Small intestine (tissue), 7 donors: ENCODE results near the gene CD59. TPM values are rescaled to one million over a fixed set of nuclear protein-coding genes. Genes with fewer than 3 reads are reported as not detected.

ENCODE experiments used
- DNase-seq, 2 donors: peaks; one replicate each; pipeline versions ENCODE4 v3.0.0 to v3.0.0-alpha.2; 2013
- FAIRE-seq: peaks from 2 replicates; lab custom pipeline; 2012; peaks lifted over from hg19 to GRCh38; lab: Jason Lieb, UNC
- H3K27ac ChIP-seq, 3 donors: one replicate each; pipeline ENCODE4 v1.5.1; 2013; ENCODE audit warnings: low read length in 2 of 3, mild to moderate bottlenecking in 2 of 3, control low read depth in 1 of 3, inconsistent platforms in 1 of 3, low read depth in 1 of 3, moderate library complexity in 1 of 3
- H3K27me3 ChIP-seq, 3 donors: one replicate each; pipeline ENCODE4 v1.6.1; 2013; ENCODE audit warnings: low read length in 3 of 3, inconsistent platforms in 1 of 3; ENCODE audit not compliant: control insufficient read depth in 3 of 3, insufficient read depth in 3 of 3
- H3K36me3 ChIP-seq, 3 donors: one replicate each; pipeline ENCODE4 v1.6.1; 2013; ENCODE audit warnings: low read length in 3 of 3, inconsistent platforms in 1 of 3, low read depth in 1 of 3, mild to moderate bottlenecking in 1 of 3, moderate library complexity in 1 of 3; ENCODE audit not compliant: control insufficient read depth in 3 of 3, insufficient read depth in 2 of 3
- H3K4me1 ChIP-seq, 3 donors: one replicate each; pipeline ENCODE4 v1.6.1; 2013; ENCODE audit warnings: low read length in 2 of 3, inconsistent platforms in 1 of 3, low read depth in 1 of 3, mild to moderate bottlenecking in 1 of 3, moderate library complexity in 1 of 3; ENCODE audit not compliant: control insufficient read depth in 3 of 3, insufficient read depth in 2 of 3
- H3K4me3 ChIP-seq, 3 donors: one replicate each; pipeline ENCODE4 v1.5.1; 2013; ENCODE audit warnings: low read length in 3 of 3, control low read depth in 1 of 3, inconsistent platforms in 1 of 3, low read depth in 1 of 3, mild to moderate bottlenecking in 1 of 3, moderate library complexity in 1 of 3
- H3K9me3 ChIP-seq, 2 donors: one replicate each; pipeline ENCODE4 v1.6.1; 2013; ENCODE audit warnings: low read depth in 1 of 2, low read length in 1 of 2; ENCODE audit not compliant: control insufficient read depth in 2 of 2, insufficient read depth in 1 of 2
- WGBS, 3 donors: extraction: QIAGEN DNeasy Blood & Tissue Kit; methylation state at CpG; one replicate each; pipeline ENCODE4 v1.1.7; 2013; 5-methylcytosine and 5-hydroxymethylcytosine counted together
- polyA plus RNA-seq, 4 donors: library from polyadenylated mRNA; stranded (reverse) in 3 of 4; unstranded in 1 of 4; fragments of 200-250 nt in 3 of 4; fragments of 120-200 nt in 1 of 4; gene quantifications; one replicate each; pipeline versions ENCODE4 v1.2.1 to v1.2.3, GENCODE V29; 2013
- donor health status: healthy with polysubstance abuse.
- donor health status: control.
- donor health status: control.
- donor health status: Bipolar disorder and iron deficiency.
- donor health status: healthy.

Gene CD59
- polyA plus RNA-seq, 4 donors = 19.2 to 203 (median 97.8) TPM

GRCh38 chr11:33774736-33775466 lies 38.7 kb upstream of the CD59 start:
- WGBS, 3 donors = 3 to 5% (median 4%) methylated on average over 23 of the region's 23 CpGs
- no peak for FAIRE-seq
- DNase-seq = no peak
- Histone ChIP-seq H3K4me3 (peak overlapping the region; percentile 17 to 98 (median 96)), H3K27ac (peak overlapping the region in 2 of 3 donors; percentile 50 to 51), H3K9me3 (no peaks in the 10 kb centered on the region), H3K27me3 (peaks cover 0 to 51% (median 0%) of the 10 kb centered on the region in 3 donors), H3K4me1 (peaks cover 5 to 15% (median 12%) of the 10 kb centered on the region in 3 donors), H3K36me3 (peaks cover 0 to 3% (median 0%) of the 10 kb centered on the region in 3 donors)

- peaks cover 5 to 15% (median 12%) of the 10 kb centered on the region in 3 donors for H3K4me1 ChIP-seq
- FAIRE-seq = no peak
- 0% methylated on average over 55 to 64 of the region's 64 CpGs for WGBS, 3 donors
These were observed 37.9 kb upstream of the CD59 start, which contains the start of gene FBXO3 for GRCh38 chr11:33773987-33774735. TSS of gene FBXO3 (minus strand) at chr11:33774520. CDS start at chr11:33774497, 23 bp downstream.

GRCh38 chr11:33773404-33773986 lies 37.3 kb upstream of the CD59 start:
- Histone ChIP-seq H3K27me3 (peaks cover 0 to 37% (median 0%) of the 10 kb centered on the region in 3 donors), H3K27ac (peak overlapping the region in 2 of 3 donors; percentile 51 to 83), H3K36me3 (peaks cover 0 to 5% (median 2%) of the 10 kb centered on the region in 3 donors), H3K4me1 (peaks cover 5 to 15% (median 12%) of the 10 kb centered on the region in 3 donors), H3K9me3 (no peaks in the 10 kb centered on the region), H3K4me3 (peak overlapping the region; percentile 69 to 98 (median 96))
- FAIRE-seq (no peak), DNase-seq (peak; percentile 14 to 34)
- WGBS, 3 donors = 3 to 4% (median 3%) methylated on average over 22 of the region's 22 CpGs

More at GRCh38 chr11:33773987-33774735, 37.9 kb upstream of the CD59 start, which contains the start of gene FBXO3:
- DNase-seq = peak; percentile 85 to 88
- peak within 1 kb of the TSS; percentile 69 to 98 (median 96) for H3K4me3 ChIP-seq
- peaks cover 0 to 5% (median 2%) of the 10 kb centered on the region in 3 donors for H3K36me3 ChIP-seq
- peaks cover 0 to 44% (median 0%) of the 10 kb centered on the region in 3 donors for H3K27me3 ChIP-seq
- no peaks in the 10 kb centered on the region for H3K9me3 ChIP-seq
- peak within 1 kb of the TSS; percentile 44 to 83 (median 51) for H3K27ac ChIP-seq

- FAIRE-seq = no peak
- H3K4me3 ChIP-seq = peak overlapping the region in 1 of 3 donors; percentile 96
- H3K27me3 ChIP-seq = peaks cover 0 to 31% (median 0%) of the 10 kb centered on the region in 3 donors
These were observed 36.6 kb upstream of the CD59 start for GRCh38 chr11:33772870-33773269.

GRCh38 chr11:33772300-33772699 lies 36.1 kb upstream of the CD59 start:
- 72 to 86% (median 78%) methylated on average over 4 of the region's 4 CpGs for WGBS, 3 donors
- Histone ChIP-seq H3K36me3 (peaks cover 0 to 5% (median 2%) of the 10 kb centered on the region in 3 donors), H3K9me3 (no peaks in the 10 kb centered on the region), H3K4me1 (peaks cover 5 to 15% (median 12%) of the 10 kb centered on the region in 3 donors), H3K27ac (no peak overlapping the region), H3K4me3 (no peak overlapping the region), H3K27me3 (peaks cover 0 to 25% (median 0%) of the 10 kb centered on the region in 3 donors)
- peak in 1 of 2 donors; percentile 8 for DNase-seq
- FAIRE-seq = no peak

More at GRCh38 chr11:33772870-33773269, 36.6 kb upstream of the CD59 start:
- no peak overlapping the region for H3K27ac ChIP-seq
- no peak for DNase-seq
- peaks cover 0 to 5% (median 2%) of the 10 kb centered on the region in 3 donors for H3K36me3 ChIP-seq
- H3K4me1 ChIP-seq = peaks cover 5 to 15% (median 12%) of the 10 kb centered on the region in 3 donors
- WGBS, 3 donors = 37 to 49% (median 39%) methylated on average over 1 of the region's 1 CpG
- no peaks in the 10 kb centered on the region for H3K9me3 ChIP-seq

GRCh38 chr11:33770236-33770635 lies 34.0 kb upstream of the CD59 start:
- DNase-seq (no peak), FAIRE-seq (no peak)
- Histone ChIP-seq H3K4me3 (no peak overlapping the region), H3K27me3 (peaks cover 0 to 8% (median 0%) of the 10 kb centered on the region in 3 donors), H3K4me1 (peaks cover 5 to 15% (median 11%) of the 10 kb centered on the region in 3 donors), H3K36me3 (peaks cover 2 to 13% (median 2%) of the 10 kb centered on the region in 3 donors), H3K27ac (no peak overlapping the region), H3K9me3 (no peaks in the 10 kb centered on the region)
- 71 to 84% (median 80%) methylated on average over 2 of the region's 2 CpGs for WGBS, 3 donors

GRCh38 chr11:33769542-33769941 lies 33.3 kb upstream of the CD59 start:
- Histone ChIP-seq H3K27me3 (peaks cover 0 to under 1% (median 0%) of the 10 kb centered on the region in 3 donors), H3K27ac (no peak overlapping the region), H3K4me1 (peaks cover 4 to 15% (median 5%) of the 10 kb centered on the region in 3 donors), H3K4me3 (no peak overlapping the region), H3K9me3 (no peaks in the 10 kb centered on the region), H3K36me3 (peaks cover 2 to 13% (median 5%) of the 10 kb centered on the region in 3 donors)
- DNase-seq (no peak), FAIRE-seq (no peak)
- WGBS, 3 donors = 82 to 94% (median 85%) methylated on average over 3 to 4 of the region's 4 CpGs
